MM.1S (cell line): ENCODE measurements around the gene LMO7.

Experiments
- EZH2 ChIP-seq: fragments of 300-600 bp; sonication (generic); optimal IDR thresholded peaks from 2 replicates; pipeline ENCODE3; 2017; ENCODE audit warnings: low read depth, mild to moderate bottlenecking, antibody characterized with exemption, low read length, mixed read lengths
- TF ChIP-seq, protein P1 (sequence below): fragments of 300-600 bp; sonication (generic); IDR thresholded peaks from 2 replicates; pipeline ENCODE4 v1.5.1; 2016; ENCODE audit warnings: antibody characterized with exemption, low read length, mixed read lengths

DNA sequence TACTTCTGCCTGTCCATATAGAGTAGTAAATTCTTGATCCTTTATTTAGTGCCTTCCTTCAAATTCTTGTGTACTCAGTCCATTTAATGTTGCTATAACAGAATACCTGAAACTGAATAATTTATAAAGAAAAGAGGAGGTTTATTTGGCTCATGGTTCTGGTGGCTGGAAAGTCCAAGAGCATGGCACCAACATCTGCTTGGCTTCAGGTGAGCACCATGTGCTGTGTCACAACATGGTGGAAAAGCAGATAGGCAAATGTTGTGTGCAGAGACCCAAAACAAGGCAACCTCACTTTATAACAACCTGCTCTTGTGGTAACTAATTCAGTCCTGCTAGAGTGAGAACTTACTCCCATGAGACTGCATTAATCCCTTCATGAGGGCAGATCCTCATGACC is 195.3 kb downstream of the LMO7 start:
- TF ChIP-seq, protein P1, sequence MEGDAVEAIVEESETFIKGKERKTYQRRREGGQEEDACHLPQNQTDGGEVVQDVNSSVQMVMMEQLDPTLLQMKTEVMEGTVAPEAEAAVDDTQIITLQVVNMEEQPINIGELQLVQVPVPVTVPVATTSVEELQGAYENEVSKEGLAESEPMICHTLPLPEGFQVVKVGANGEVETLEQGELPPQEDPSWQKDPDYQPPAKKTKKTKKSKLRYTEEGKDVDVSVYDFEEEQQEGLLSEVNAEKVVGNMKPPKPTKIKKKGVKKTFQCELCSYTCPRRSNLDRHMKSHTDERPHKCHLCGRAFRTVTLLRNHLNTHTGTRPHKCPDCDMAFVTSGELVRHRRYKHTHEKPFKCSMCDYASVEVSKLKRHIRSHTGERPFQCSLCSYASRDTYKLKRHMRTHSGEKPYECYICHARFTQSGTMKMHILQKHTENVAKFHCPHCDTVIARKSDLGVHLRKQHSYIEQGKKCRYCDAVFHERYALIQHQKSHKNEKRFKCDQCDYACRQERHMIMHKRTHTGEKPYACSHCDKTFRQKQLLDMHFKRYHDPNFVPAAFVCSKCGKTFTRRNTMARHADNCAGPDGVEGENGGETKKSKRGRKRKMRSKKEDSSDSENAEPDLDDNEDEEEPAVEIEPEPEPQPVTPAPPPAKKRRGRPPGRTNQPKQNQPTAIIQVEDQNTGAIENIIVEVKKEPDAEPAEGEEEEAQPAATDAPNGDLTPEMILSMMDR: no peak
- TF ChIP-seq EZH2: no peak
